NCI-H2081 (cell line): ENCODE measurements around the gene UBE2C.
A peak's percentile ranks its signal among the peaks of the same experiment; 100 is the strongest.

Source experiments
- DNase-seq, 2 experiments: peaks; one replicate each; lab custom pipeline; 2025; lab: John Stamatoyannopoulos, UW

The UBE2C gene

GRCh38 chr20:45833030-45833882, 20.8 kb downstream of the UBE2C start, which contains the start of gene SNX21:
TSS of gene SNX21 (plus strand) at chr20:45833799. CDS start at chr20:45833920, 121 bp downstream.
- peak; percentile 28 to 47 for DNase-seq

DNA sequence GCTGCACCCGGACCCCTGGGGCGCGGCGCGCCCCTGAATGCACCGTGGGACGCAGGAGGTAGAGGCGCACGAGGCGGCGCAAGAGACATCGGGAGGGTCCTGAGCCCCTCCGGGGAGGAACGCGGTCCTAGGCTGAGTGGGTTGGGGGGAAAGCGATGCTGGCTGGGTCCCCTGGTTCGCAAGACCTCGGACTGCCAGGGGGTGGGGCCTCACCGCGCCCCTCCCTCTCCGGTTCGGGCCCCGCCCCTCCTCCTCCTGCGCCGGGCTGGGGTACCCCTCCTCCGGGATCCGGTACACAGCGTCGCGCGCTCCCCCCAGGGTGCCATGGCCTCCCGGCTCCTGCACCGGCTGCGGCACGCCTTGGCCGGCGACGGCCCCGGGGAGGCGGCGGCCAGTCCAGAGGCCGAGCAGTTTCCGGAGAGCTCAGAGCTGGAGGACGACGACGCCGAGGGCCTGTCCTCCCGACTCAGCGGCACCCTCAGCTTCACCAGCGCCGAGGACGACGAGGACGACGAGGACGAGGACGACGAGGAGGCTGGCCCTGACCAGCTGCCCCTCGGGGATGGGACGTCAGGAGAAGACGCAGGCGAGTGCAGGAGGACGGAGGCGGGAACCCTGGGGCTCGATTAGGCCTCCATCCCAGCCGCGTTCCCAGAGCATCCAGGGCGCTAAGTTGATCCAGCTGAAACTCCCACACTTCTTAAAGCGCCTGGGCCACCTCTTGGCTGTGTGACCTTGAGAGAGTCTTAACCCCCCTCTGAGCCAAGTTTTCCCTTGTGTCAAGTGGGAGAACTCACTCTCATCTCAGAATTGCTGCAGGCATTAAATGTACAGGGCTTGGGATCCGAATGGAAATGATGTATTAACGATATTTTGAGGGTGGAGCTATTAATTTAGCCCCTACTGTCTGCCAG, 21.7 kb downstream of the UBE2C start:
- peak; percentile 20 to 27 for DNase-seq

GRCh38 chr20:45834797-45835161, 22.3 kb downstream of the UBE2C start:
- no peak for DNase-seq

- no peak for DNase-seq
Observed at GRCh38 chr20:45835329-45835765, 22.9 kb downstream of the UBE2C start.

- no peak for DNase-seq
Observed at GRCh38 chr20:45835825-45836224, 23.4 kb downstream of the UBE2C start.

- no peak for DNase-seq
Observed at GRCh38 chr20:45836841-45837240, 24.4 kb downstream of the UBE2C start.

DNA sequence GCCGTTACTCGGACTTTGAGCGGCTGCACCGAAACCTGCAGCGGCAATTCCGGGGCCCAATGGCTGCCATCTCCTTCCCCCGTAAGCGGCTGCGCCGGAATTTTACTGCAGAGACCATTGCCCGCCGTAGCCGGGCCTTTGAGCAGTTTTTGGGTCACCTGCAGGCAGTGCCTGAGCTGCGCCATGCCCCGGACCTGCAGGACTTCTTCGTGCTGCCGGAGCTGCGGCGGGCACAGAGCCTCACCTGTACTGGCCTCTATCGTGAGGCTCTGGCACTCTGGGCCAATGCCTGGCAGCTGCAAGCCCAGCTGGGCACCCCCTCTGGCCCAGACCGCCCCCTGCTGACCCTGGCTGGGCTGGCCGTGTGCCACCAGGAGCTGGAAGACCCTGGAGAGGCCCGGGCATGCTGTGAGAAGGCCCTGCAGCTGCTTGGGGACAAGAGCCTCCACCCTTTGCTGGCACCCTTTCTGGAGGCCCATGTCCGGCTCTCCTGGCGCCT, 28.3 kb downstream of the UBE2C start:
- no peak for DNase-seq

- DNase-seq = no peak
Observed at GRCh38 chr20:45841407-45842129, 29.1 kb downstream of the UBE2C start.

GRCh38 chr20:45842169-45842812, 29.8 kb downstream of the UBE2C start:
- DNase-seq = no peak

DNA sequence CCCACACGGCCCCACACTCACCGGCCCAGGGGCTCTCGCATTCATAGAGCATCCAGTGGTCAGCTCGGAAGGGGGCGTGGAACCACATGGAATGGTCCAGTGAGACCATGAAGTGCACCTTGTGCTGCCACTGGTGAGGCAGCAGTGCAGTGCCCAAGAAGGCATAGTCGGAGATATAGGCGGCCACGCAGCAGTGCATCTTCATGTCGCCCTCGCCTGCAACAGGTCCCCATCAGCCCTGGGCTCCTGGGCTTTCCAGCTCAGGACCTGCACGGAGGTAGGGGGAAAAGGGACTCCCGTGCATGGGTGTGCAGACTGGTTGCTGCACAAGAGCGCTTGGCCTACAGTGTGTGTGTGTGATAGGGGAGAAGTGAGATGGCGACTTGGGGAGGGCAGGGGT, 31.1 kb downstream of the UBE2C start:
- DNase-seq = no peak

DNA sequence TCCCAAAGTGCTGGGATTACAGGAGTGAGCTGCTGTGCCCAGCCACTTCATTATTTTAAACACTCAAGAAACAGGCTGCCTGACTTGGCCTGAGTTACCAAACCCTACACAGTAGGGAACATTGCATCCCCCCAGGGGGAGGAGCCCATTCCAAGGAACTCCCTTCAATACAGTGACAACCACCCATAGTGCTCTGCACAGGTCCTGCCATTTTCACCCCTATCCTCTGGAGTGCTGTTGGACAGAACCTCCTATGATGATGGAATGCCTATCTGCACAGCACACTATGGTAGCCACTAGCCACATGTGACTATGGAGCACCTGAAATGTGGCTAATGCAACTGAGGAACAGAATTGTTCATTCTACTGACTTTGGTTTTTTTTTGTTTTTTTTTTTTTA, 33.0 kb downstream of the UBE2C start:
- DNase-seq = no peak

DNA sequence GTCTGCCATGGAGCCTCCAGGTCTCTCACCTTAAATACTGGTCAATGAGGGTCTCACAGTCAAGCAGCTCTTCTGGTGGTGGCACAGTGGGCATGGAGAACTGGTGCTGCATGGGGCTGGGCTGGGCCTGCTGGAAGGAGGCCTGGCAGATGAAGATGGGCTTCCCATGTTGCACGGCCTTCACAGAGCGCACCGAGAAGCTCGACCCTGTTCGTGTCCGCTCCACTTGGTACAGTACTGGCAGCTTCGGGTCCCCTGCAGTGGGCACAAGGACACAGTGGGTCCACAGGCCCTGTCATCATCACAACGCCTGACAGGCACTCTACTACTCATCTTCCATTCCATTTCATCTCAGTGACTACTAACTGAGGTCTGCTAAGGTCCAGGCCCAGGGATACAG, 36.0 kb downstream of the UBE2C start:
- DNase-seq = no peak

GRCh38 chr20:45848969-45849582, 36.6 kb downstream of the UBE2C start:
- no peak for DNase-seq

DNA sequence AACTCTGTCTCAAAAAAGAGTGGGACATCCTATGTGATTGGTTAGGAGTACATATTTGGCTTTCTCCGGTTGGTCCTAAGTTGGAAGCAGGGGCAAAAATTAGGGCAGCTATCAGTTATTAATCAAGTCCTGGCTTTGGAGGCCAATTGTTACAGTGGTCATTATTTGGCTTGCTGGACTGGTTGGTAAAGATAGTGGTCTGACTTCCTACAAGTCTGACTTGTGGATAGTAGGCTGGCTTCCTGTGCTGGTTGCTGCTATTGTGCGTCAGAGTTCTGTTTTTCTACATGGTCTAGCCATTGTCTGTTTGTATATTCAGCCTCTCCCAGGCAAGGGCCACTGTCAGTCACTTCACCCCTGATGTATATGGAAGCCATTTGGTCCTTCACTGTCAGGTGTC, 37.8 kb downstream of the UBE2C start:
- no peak for DNase-seq

- DNase-seq = no peak
Observed at GRCh38 chr20:45850926-45851325, 38.5 kb downstream of the UBE2C start.

DNA sequence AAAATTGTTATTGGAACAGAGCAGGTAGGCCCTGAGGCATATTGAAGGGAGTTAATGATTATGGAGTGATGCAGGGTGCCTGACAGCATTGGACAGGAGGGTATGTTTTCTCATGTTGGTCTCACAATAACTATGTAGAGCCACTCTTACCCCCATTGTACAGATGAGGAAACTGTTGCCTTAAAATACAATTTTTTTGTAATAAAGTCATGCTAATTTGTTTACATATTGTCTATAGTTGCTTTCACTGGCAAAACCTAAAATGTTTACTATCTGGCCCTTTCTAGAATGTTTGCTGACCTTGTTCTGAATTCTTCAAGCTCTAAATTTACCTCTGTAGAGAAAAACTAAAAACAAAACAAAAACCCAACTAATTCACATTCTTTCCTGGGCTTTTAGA, 39.1 kb downstream of the UBE2C start:
- DNase-seq = no peak

DNA sequence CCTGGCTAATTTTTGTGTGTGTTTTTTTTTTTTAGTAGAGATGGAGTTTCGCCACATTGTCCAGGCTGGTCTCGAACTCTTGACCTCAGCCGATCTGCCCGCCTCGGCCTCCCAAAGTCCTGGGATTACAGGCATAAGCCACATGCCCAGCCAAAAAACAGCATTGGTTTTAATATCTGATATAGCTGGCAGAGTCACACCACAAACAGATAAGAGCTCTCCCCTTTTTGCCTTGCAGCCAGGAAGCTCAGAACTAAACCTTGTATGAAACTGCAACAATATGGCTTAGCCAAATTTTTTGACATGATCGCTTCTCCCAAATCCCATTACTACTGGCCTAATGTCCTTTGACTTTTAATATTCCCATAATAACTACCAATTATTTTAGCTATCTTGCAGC, 39.9 kb downstream of the UBE2C start:
- DNase-seq = no peak

- DNase-seq = no peak
Observed at GRCh38 chr20:45853484-45853883, 41.0 kb downstream of the UBE2C start.

GRCh38 chr20:45857114-45857881, 44.9 kb downstream of the UBE2C start, which contains the start of the genes ACOT8 and ZSWIM3:
TSS of gene ACOT8 (minus strand) at chr20:45857392. CDS start at chr20:45857315, 77 bp downstream.
TSS of gene ZSWIM3 (plus strand) at chr20:45857614. CDS start at chr20:45857826, 212 bp downstream.
- peak; percentile 99 to 100 for DNase-seq

- DNase-seq = peak; percentile 12 to 57
Observed at GRCh38 chr20:45857882-45858216, 45.4 kb downstream of the UBE2C start.
